ENCODE measurements around the gene ZNF792. TPM values are rescaled to one million over a fixed set of nuclear protein-coding genes. Genes with fewer than 3 reads are reported as not detected.

Gene ZNF792
- total RNA-seq, 1 experiment from 2014 or later: 15.4 TPM

DNA sequence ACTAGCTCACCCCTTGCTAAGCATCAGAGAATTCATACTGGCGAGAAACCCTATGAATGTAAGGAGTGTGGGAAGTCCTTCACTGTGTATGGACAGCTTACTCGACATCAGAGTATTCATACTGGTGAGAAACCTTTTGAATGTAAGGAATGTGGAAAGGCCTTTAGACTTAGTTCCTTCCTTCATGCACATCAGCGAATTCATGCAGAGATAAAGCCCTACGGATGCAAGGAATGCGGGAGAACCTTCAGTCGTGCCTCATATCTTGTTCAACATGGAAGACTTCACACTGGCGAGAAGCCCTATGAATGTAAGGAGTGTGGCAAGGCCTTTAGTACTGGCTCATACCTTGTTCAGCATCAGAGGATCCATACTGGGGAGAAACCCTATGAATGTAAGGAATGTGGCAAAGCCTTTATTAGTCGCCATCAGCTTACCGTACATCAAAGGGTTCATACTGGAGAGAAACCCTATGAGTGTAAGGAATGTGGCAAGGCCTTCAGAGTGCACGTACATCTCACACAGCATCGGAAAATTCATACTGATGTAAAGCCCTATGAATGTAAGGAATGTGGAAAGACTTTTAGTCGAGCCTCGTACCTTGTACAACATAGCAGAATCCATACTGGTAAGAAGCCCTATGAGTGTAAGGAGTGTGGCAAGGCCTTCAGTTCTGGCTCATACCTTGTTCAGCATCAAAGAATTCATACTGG, 20.0 kb downstream of the ZNF792 start:
- POLR2A ChIA-PET (ENCODE audit: low non-redundant PET): no interaction called here
- BruUV-seq (replicated peaks): no TSS peak
- Histone ChIP-seq H3K4me3 (ENCODE audit: low read depth, low read length, poor library complexity, severe bottlenecking) (no peak overlapping the region), H3K27ac (ENCODE audit: low read depth, low read length, poor library complexity, severe bottlenecking) (no peak overlapping the region), H3K27me3 (replicated peaks; ENCODE audit: insufficient read depth, low read depth, low read length, poor library complexity) (no peaks in the 10 kb centered on the region), H3K9me3 (ENCODE audit: low read depth, low read length, poor library complexity, severe bottlenecking) (peaks cover 49% of the 10 kb centered on the region), H3K4me1 (ENCODE audit: insufficient read depth, low read length, poor library complexity, severe bottlenecking) (no peaks in the 10 kb centered on the region), H3K36me3 (ENCODE audit: insufficient read depth, low read length, poor library complexity, severe bottlenecking) (peaks cover 19% of the 10 kb centered on the region)
- DNase-seq (ENCODE audit: low spot score): no peak
- CTCF ChIA-PET: no interaction called here
- intact Hi-C loops (cut with micrococcal nuclease; ENCODE audit: unreplicated experiment): no loop called here
- no peak for TF ChIP-seq EZH2 (IDR thresholded peaks at IDR 0.05; ENCODE audit: borderline replicate concordance, low read depth, low read length, poor library complexity, severe bottlenecking)
- TF ChIP-seq, protein P1, sequence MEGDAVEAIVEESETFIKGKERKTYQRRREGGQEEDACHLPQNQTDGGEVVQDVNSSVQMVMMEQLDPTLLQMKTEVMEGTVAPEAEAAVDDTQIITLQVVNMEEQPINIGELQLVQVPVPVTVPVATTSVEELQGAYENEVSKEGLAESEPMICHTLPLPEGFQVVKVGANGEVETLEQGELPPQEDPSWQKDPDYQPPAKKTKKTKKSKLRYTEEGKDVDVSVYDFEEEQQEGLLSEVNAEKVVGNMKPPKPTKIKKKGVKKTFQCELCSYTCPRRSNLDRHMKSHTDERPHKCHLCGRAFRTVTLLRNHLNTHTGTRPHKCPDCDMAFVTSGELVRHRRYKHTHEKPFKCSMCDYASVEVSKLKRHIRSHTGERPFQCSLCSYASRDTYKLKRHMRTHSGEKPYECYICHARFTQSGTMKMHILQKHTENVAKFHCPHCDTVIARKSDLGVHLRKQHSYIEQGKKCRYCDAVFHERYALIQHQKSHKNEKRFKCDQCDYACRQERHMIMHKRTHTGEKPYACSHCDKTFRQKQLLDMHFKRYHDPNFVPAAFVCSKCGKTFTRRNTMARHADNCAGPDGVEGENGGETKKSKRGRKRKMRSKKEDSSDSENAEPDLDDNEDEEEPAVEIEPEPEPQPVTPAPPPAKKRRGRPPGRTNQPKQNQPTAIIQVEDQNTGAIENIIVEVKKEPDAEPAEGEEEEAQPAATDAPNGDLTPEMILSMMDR (conservative IDR thresholded peaks at IDR 0.05; ENCODE audit: low read depth, low read length): no peak

DNA sequence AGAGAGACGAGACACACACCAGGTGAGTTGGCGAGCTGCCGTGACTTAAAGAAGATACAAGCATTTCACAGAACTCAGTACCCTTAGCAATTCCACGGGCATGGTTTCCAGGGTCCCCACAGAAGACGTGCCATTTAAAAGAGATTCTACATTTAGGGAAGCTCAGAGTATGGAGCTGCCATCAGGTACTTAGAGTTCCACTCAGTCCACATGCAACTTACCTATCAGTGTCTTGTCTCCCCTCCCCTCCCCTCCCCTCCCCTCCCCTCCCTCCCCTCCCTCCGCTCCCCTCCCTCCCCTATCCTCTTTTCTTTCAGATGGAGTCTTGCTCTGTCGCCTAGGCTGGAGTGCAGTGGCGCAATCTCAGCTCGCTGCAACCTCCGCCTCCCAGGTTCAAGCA, 25.1 kb downstream of the ZNF792 start:
- no peaks in the 10 kb centered on the region for H3K27me3 ChIP-seq (replicated peaks; ENCODE audit: insufficient read depth, low read depth, low read length, poor library complexity)
- ChIA-PET CTCF (no interaction called here), POLR2A (ENCODE audit: low non-redundant PET) (no interaction called here)
- no peak overlapping the region for H3K27ac ChIP-seq (ENCODE audit: low read depth, low read length, poor library complexity, severe bottlenecking)
- intact Hi-C loops (cut with micrococcal nuclease; ENCODE audit: unreplicated experiment): no loop called here
- H3K9me3 ChIP-seq (ENCODE audit: low read depth, low read length, poor library complexity, severe bottlenecking): peaks cover 24% of the 10 kb centered on the region
- BruUV-seq (replicated peaks): no TSS peak
- no peak for DNase-seq (ENCODE audit: low spot score)
- H3K36me3 ChIP-seq (ENCODE audit: insufficient read depth, low read length, poor library complexity, severe bottlenecking): peaks cover 14% of the 10 kb centered on the region
- no peak overlapping the region for H3K4me3 ChIP-seq (ENCODE audit: low read depth, low read length, poor library complexity, severe bottlenecking)
- H3K4me1 ChIP-seq (ENCODE audit: insufficient read depth, low read length, poor library complexity, severe bottlenecking): no peaks in the 10 kb centered on the region
- TF ChIP-seq, protein P1 (conservative IDR thresholded peaks at IDR 0.05; ENCODE audit: low read depth, low read length): no peak
- no peak for TF ChIP-seq EZH2 (IDR thresholded peaks at IDR 0.05; ENCODE audit: borderline replicate concordance, low read depth, low read length, poor library complexity, severe bottlenecking)

DNA sequence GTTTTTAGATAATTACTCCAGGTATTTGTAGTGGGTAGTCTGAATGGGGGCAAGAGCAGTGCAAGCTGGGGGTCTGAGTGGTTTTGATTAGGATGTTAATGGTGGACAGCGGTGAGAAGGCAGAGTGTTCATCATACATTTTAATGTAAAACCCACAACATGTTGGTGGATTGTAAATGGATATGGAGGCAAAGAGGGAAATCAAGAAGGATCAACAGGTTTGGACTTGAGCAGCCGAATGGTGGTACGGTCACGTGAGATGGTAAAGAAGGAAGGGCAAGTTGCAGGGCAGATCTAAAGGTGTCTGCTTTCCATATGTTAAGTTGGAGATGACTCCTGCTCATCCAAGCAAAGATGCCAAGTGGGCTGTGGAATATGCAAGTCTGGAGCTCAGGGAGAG, 27.8 kb downstream of the ZNF792 start:
- DNase-seq (ENCODE audit: low spot score): no peak
- ChIA-PET CTCF (no interaction called here), POLR2A (ENCODE audit: low non-redundant PET) (no interaction called here)
- peaks cover 2% of the 10 kb centered on the region for H3K36me3 ChIP-seq (ENCODE audit: insufficient read depth, low read length, poor library complexity, severe bottlenecking)
- no peaks in the 10 kb centered on the region for H3K4me1 ChIP-seq (ENCODE audit: insufficient read depth, low read length, poor library complexity, severe bottlenecking)
- no peaks in the 10 kb centered on the region for H3K9me3 ChIP-seq (ENCODE audit: low read depth, low read length, poor library complexity, severe bottlenecking)
- TF ChIP-seq EZH2 (IDR thresholded peaks at IDR 0.05; ENCODE audit: borderline replicate concordance, low read depth, low read length, poor library complexity, severe bottlenecking): no peak
- TF ChIP-seq, protein P1 (conservative IDR thresholded peaks at IDR 0.05; ENCODE audit: low read depth, low read length): no peak
- no peak overlapping the region for H3K4me3 ChIP-seq (ENCODE audit: low read depth, low read length, poor library complexity, severe bottlenecking)
- H3K27me3 ChIP-seq (replicated peaks; ENCODE audit: insufficient read depth, low read depth, low read length, poor library complexity): no peaks in the 10 kb centered on the region
- no peak overlapping the region for H3K27ac ChIP-seq (ENCODE audit: low read depth, low read length, poor library complexity, severe bottlenecking)
- no TSS peak for BruUV-seq (replicated peaks)
- intact Hi-C loops (cut with micrococcal nuclease; ENCODE audit: unreplicated experiment): no loop called here

Data from A673 (cell line).